Mesothelial cell of epicardium (in vitro differentiated cells): ENCODE results near the gene GLCE. TPM values are rescaled to one million over a fixed set of nuclear protein-coding genes. Genes with fewer than 3 reads are reported as not detected.

Experiments
- DNase-seq, 2 experiments: peaks; one replicate each; pipeline ENCODE4 v3.0.0; 2021; ENCODE audit warnings: low spot score in 2 of 2; ENCODE audit not compliant: unreplicated experiment in 2 of 2
- H3K27ac Mint-ChIP-seq: 2 replicates; pipeline ENCODE4 v1.8.0; 2021; ENCODE audit warnings: mixed read lengths
- H3K27me3 Mint-ChIP-seq: 2 replicates; pipeline ENCODE4 v1.8.0; 2021; ENCODE audit warnings: low read depth, mixed read lengths
- H3K36me3 Mint-ChIP-seq: 2 replicates; pipeline ENCODE4 v1.8.0; 2021; ENCODE audit warnings: mixed read lengths
- H3K4me1 Mint-ChIP-seq: 2 replicates; pipeline ENCODE4 v1.8.0; 2021; ENCODE audit warnings: mixed read lengths
- H3K4me3 Mint-ChIP-seq: 2 replicates; pipeline ENCODE4 v1.8.0; 2021; ENCODE audit warnings: mild to moderate bottlenecking, moderate library complexity, mixed read lengths
- H3K9me3 Mint-ChIP-seq: 2 replicates; pipeline ENCODE4 v1.8.0; 2021; ENCODE audit warnings: mixed read lengths
- CTCF ChIP-seq: fragments of 200-600 bp; sonication (generic); IDR thresholded peaks from one replicate; pipeline ENCODE4 v1.5.0; 2021; ENCODE audit warnings: antibody characterized with exemption; ENCODE audit not compliant: unreplicated experiment
- total RNA-seq: library from RNA; stranded (reverse); gene quantifications from 3 replicates; pipeline ENCODE4 v1.2.1, GENCODE V29; 2021

Gene GLCE
- total RNA-seq, 1 donor from 2014 or later: 22.0 TPM

- DNase-seq: no peak
- no peak for TF ChIP-seq CTCF
- Mint-ChIP-seq H3K4me3 (no peak overlapping the region), H3K4me1 (peaks cover 23% of the 10 kb centered on the region), H3K27ac (no peak overlapping the region), H3K36me3 (no peaks in the 10 kb centered on the region), H3K9me3 (no peaks in the 10 kb centered on the region), H3K27me3 (peaks cover 22% of the 10 kb centered on the region)
These were observed 15.9 kb upstream of the GLCE start for GRCh38 chr15:69144530-69144929.

- H3K27ac Mint-ChIP-seq: no peak overlapping the region
- H3K4me1 Mint-ChIP-seq: peaks cover 23% of the 10 kb centered on the region
- no peak for DNase-seq
- no peak overlapping the region for H3K4me3 Mint-ChIP-seq
- no peaks in the 10 kb centered on the region for H3K36me3 Mint-ChIP-seq
- H3K9me3 Mint-ChIP-seq: no peaks in the 10 kb centered on the region
- TF ChIP-seq CTCF: no peak
- H3K27me3 Mint-ChIP-seq: peaks cover 21% of the 10 kb centered on the region
These were observed 15.2 kb upstream of the GLCE start for GRCh38 chr15:69145149-69145693.

DNA sequence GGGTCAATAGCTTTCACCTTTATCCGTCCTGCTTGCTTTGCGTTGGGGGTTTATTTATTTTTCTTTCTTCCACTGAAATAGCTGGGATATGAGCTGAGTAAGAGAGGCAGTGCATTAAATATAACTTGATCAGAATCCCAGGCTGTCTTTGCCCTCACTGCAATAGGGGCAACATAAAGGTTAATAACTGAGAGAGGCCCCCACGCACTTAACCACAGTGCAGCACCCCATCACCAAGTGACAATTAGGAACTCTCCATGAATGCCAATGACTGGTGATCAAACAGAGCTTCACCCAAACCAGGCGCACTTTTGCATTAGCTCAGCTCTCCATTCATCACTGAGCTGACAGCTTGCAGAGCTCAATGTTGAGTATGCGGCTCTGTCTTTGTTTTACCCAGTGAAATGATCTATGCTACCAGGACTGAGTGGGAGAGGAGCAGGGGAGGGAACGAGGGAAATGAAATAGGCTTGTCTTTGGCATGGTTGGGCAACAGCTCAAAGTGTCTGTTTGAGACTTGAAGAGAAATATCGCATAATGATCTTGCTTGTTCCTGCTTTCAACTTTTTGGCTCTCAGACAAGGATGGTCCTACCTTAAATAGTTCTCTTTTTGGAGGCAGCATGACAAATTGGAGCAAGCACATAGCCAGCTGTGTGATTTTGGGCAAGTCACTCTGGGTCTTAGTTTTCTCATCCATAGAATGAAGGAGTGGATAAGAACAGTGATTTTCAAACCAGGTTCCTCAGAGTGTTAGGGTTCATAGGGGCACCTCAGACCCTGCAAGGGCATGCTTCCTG, 14.5 kb upstream of the GLCE start:
- peak in 1 of 2 experiments; percentile 48 for DNase-seq
- peak overlapping the region; percentile 56 for H3K27ac Mint-ChIP-seq
- H3K27me3 Mint-ChIP-seq: peaks cover 21% of the 10 kb centered on the region
- H3K9me3 Mint-ChIP-seq: no peaks in the 10 kb centered on the region
- H3K4me3 Mint-ChIP-seq: no peak overlapping the region
- no peaks in the 10 kb centered on the region for H3K36me3 Mint-ChIP-seq
- H3K4me1 Mint-ChIP-seq: peaks cover 23% of the 10 kb centered on the region
- TF ChIP-seq CTCF: no peak

DNA sequence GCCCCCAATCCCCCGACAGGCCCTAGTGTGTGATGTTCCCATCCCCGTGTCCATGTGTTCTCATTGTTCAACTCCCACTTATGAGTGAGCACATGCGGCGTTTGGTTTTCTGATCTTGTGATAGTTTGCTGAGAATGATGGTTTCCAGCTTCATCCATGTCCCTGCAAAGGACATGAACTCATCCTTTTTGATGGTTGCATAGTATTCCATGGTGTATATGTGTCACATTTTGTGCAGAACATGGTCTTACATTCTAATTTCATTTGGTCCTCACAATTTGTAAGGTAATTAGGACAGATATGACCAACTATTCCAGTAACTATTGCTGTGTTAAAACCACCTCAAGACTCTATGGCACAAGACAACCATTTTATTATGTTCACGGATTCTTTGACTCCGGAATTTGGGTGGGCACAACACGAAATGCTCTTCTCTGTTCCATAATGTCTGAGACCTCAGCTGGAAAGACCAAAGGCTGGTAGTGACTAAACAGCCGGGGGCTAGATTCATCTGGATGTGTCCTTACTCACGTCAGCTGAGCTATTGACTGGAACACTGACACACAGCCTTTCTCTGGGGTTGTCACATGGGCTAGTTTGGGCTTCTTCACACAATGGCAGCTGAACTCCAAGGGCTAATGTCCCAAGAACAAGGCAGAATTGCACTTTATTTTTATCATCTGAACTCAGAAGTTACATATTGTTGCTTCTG, 13.6 kb upstream of the GLCE start:
- Mint-ChIP-seq H3K36me3 (no peaks in the 10 kb centered on the region), H3K4me3 (no peak overlapping the region)
- TF ChIP-seq CTCF: no peak

GRCh38 chr15:69148465-69148864, 12.0 kb upstream of the GLCE start:
- Mint-ChIP-seq H3K4me1 (peaks cover 24% of the 10 kb centered on the region), H3K9me3 (no peaks in the 10 kb centered on the region)
- DNase-seq: no peak

More for the DNA sequence above, 13.6 kb upstream of the GLCE start:
- DNase-seq: no peak
- Mint-ChIP-seq H3K27ac (no peak overlapping the region), H3K9me3 (no peaks in the 10 kb centered on the region), H3K4me1 (peaks cover 26% of the 10 kb centered on the region), H3K27me3 (peaks cover 23% of the 10 kb centered on the region)

More at GRCh38 chr15:69148465-69148864, 12.0 kb upstream of the GLCE start:
- peaks cover 23% of the 10 kb centered on the region for H3K27me3 Mint-ChIP-seq
- H3K27ac Mint-ChIP-seq: no peak overlapping the region
- H3K4me3 Mint-ChIP-seq: no peak overlapping the region
- no peak for TF ChIP-seq CTCF
- H3K36me3 Mint-ChIP-seq: no peaks in the 10 kb centered on the region
